NCI-H526 treated with DMSO at 0.1 percent for 48 hours (cell line): Measurements from ENCODE around the gene CELF4.
"Not testable (repeated sequence)": the region's sequence is repeated elsewhere in the genome, so short reads cannot be mapped to it uniquely, and the experiment has no call there.

ENCODE experiments used
- DNase-seq: peaks from one replicate; lab custom pipeline; 2025; lab: John Stamatoyannopoulos, UW

The CELF4 gene

GRCh38 chr18:37465958-37466357, 99.6 kb downstream of the CELF4 start:
- no peak for DNase-seq

DNA sequence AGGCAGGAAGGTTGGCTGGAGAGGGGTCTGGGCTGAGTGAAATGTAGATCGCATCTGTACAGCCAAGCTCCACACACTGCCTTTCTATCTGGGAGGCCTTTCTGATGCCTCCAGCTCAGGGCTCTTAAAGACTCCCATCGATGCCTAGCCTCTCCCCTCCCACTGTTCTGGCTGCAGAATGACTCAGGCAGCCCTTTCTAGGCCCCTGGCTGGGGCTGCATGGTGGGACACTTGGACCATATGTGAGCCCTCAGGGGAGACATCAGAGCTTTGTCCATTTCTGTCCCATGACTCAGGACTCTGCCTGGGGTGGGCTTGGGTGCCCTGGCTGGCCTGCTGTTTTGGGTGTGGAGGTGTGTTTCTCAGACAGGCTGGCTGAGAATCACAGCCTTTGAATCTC, 101.3 kb downstream of the CELF4 start:
- DNase-seq = no peak

- DNase-seq = not testable (repeated sequence)
These were observed 104.3 kb downstream of the CELF4 start for GRCh38 chr18:37461329-37461728.

GRCh38 chr18:37460604-37461003, 105.0 kb downstream of the CELF4 start:
- no peak for DNase-seq

DNA sequence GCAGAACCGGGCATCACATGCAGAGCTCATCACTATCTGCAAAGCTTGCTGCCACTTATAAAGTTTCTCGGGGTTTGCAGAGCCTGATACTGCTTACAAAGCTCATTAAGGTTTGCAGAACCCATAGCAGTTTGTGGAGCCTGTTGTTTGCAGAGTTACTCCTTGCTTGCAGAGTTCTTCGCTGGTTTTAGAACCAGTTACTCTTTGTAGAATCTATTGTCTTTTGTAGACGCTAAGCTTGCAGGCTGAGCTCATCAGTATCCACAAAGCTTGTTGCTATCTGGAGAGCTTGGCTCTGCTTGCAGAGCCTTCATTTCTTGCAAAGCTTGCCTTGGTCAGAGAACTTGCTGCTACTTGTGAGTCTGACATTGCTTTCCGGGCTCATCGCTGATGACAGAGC, 106.9 kb downstream of the CELF4 start:
- no peak for DNase-seq

DNA sequence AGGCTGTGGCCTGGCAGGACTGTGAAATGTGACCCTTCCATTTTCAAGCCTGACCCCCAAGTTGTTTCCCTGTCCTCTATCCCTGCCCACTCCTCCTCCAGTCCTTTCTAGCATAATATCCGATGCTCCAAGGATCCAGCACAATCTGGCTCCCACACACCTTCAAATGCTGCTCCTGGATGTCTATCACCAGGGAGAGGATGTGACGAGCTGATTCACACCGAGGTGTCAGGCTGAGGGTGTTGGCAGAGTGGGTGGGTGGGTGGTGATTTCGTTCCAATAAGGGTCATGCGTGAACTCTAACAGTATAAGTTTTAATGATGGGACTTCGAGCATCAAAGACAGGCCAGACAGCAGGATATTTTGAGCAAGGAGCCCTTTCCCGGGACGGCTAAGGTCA, 107.8 kb downstream of the CELF4 start:
- DNase-seq = no peak

DNA sequence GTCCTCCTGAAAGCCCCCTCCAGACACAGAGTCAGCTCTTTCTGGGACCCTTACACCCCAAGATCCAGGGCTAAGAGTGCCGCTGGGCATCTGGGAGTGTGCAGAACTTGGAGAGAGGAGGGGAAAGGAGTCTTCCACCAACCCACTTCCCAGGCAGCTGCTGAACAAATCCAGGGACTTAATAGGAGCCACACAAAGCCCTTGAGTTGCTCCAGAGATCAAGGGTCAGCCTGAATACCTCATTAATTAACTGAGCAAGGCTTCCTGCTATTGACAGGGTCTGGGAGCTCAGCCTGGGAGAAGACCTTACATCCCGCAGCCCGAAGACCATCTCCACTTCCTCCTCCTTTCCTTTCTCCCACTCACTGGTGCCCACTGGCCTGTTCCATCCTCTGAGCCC, 108.3 kb downstream of the CELF4 start:
- DNase-seq = no peak

DNA sequence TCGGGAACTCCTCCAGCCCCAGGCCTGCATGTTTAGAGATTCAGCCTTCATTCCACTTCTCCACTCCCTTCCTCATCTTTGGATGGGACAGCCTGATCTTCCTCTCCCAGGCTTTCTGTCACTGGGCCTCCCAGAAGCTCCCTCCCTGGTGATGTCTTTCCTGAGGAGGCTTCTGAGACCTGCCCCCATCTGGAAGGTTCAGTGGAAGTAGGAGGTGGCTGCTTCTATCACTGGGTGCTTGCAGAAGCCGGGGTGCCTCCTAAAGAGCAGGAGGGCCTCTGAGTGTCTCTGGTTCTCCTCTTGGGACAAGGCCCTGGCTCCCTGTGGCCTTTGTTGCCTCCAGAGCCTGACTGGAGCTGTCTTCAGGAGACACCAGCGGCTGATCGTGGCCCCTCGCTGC, 108.7 kb downstream of the CELF4 start:
- DNase-seq = no peak

DNA sequence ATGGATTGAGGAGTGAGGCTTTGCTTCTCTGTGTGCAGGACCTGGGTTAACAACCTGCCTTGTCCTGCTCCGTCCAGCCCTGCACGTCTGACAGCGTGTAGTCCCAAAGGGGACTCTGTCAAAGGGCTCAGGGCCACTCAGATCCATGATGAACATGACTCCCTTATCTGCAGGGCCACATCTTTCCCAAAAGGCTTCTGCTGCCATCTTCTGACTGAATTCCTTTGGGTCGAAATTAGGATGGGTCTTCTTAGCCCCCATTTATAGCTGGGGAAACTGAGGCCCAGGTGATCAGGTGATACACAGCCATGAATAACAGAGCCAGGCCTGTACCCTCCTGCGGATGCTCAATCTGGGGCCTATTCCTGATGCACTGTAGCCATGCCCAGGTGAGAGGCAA, 109.2 kb downstream of the CELF4 start:
- no peak for DNase-seq

- DNase-seq = no peak
These were observed 111.8 kb downstream of the CELF4 start for GRCh38 chr18:37453752-37454151.

- DNase-seq = no peak
These were observed 112.8 kb downstream of the CELF4 start for GRCh38 chr18:37452682-37453385.

DNA sequence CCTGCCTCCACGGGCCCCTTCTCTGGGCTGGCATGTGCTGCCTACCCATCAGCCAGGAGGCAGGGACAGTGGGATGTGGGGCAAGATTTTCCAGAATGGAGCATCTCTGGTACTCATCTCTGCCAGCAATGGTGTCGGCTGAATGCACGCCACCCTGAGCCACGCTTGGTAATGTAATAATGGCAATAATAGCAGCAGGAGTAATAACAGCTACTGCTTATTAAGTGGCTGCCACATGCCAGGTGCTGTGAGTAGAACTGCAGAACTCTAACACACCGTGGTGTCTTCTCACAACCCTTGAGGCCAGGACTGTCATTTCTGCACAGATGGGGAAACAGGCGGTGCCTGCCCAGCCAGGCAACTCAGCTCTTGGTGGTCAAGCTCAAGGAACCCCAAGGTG, 113.6 kb downstream of the CELF4 start:
- no peak for DNase-seq

GRCh38 chr18:37451239-37451825, 114.3 kb downstream of the CELF4 start:
- DNase-seq = no peak

DNA sequence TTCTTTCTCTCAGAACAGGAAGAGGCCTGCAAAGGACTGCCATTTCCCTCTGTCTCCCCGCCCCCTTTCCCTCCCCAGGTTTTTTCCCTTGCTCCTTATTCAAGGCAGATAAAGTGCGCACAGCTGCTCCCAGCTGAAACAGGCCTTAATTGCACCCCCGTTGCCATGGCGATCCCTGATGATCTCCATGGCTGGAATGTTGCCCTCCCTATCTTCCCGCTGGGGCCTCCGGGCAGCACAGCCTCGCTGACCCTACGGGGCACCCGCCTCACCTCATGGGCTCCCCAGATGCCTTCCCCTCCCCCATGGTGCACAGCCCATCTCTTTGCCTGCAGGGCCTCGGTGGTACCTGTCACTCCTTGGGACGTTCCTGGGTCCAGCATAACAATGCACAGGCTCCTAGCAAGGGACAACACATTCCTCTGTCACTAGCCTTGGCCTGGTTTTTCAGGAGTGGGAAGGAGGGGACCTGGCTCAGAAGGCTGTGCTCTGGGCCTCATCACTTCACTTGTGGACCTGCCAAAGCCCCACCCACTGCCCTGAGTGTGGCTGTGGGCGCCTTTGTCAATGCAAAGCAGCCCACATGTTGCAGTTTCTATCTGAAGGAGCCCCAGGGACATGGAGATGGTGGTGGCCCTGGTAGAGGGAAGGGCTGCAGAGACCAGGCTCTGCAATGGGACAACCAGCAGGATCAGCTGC, 115.0 kb downstream of the CELF4 start:
- no peak for DNase-seq

DNA sequence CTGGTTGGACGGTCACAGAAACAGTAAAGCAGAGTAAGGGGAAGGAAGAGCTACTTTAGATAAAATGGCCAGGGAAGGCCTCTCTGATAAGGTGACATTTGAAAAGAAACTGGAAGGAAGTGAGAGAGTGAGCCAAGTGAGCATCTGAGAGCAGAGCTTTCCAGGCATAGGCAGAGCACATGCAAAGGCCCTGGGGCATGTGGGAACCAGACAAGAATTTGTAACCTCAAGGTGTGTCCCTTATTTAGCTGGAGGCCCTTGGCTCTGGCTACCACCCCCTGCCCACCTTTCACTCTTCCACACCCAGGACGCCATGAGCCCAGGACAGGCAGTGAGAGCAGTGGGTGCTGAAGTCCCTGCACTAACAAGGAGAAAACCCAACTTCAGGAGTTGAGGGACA, 116.0 kb downstream of the CELF4 start:
- no peak for DNase-seq

GRCh38 chr18:37448946-37449345, 116.7 kb downstream of the CELF4 start:
- no peak for DNase-seq

- no peak for DNase-seq
These were observed 117.4 kb downstream of the CELF4 start for GRCh38 chr18:37447962-37448888.

- DNase-seq = no peak
These were observed 119.8 kb downstream of the CELF4 start for GRCh38 chr18:37445836-37446235.

GRCh38 chr18:37445368-37445767, 120.2 kb downstream of the CELF4 start:
- DNase-seq = no peak

- DNase-seq = no peak
These were observed 122.1 kb downstream of the CELF4 start for GRCh38 chr18:37443325-37444055.

DNA sequence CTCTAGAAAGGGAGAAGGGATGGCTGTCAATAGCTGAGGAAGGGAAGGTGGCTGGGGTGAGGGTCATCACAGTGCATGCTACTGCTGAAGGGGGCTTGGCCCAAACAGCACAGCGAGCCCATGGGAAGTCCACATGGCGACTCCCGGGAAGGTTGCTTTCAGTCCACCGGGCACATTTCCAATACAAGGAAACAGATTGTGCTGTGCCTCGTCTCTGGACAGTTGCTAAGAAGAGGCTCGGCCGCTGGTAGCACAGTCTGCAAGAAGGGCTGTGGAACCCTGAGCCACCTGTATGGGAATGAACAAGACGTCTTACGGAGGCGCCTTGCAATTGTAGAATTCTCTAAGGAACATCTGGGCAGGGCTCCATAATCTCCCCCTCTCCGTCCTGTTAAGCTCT, 123.1 kb downstream of the CELF4 start:
- DNase-seq = no peak

- DNase-seq = no peak
These were observed 123.8 kb downstream of the CELF4 start for GRCh38 chr18:37441821-37442220.
